ENCODE measurements around the gene TMEM232.

The TMEM232 gene

DNA sequence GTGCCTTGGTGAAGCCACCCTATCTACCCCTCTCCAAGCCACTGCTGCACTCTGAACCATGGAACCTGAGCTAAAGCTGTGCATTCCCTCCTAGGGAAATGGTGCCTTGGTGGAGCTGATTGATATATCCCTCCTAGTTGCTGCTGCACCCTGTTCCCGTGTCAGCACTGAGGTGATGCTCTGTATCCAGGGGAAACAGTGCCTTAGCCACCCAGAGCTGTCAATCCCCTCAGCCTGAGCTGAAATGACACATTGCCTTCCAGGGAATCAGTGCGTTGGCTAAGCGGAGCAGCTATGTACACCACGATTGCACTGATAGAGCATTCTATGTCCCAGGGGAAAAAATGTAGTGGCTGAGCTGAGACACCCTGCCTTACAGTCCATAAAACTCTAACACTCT lies 257.0 kb downstream of the TMEM232 start:
- H3K27ac Mint-ChIP-seq: no peak overlapping the region
- H3K9me3 Mint-ChIP-seq: peaks cover 18% of the 10 kb centered on the region

DNA sequence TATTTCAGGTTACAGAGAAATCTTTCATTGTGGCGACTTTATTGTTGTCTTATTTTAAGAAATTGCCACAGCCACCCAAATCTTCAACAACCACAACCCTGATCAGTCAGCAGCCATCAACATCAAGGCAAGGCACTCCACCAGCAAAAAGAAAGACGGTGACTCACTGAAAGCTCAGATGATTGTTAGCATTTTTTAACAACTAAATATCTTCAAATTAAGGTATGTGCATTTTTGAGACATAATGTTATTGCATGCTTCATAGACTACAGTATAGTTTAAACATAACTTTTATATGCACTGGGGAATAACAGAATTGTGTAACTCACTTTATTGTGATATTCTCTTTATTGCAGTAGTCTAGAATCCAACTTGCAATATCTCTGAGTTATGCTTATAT lies 263.4 kb downstream of the TMEM232 start:
- Mint-ChIP-seq H3K9me3 (no peaks in the 10 kb centered on the region), H3K4me3 (no peak overlapping the region), H3K27me3 (ENCODE audit: low read depth) (no peaks in the 10 kb centered on the region), H3K4me1 (no peaks in the 10 kb centered on the region), H3K27ac (no peak overlapping the region), H3K36me3 (ENCODE audit: low read depth) (no peaks in the 10 kb centered on the region)
- TF ChIP-seq, protein P1, sequence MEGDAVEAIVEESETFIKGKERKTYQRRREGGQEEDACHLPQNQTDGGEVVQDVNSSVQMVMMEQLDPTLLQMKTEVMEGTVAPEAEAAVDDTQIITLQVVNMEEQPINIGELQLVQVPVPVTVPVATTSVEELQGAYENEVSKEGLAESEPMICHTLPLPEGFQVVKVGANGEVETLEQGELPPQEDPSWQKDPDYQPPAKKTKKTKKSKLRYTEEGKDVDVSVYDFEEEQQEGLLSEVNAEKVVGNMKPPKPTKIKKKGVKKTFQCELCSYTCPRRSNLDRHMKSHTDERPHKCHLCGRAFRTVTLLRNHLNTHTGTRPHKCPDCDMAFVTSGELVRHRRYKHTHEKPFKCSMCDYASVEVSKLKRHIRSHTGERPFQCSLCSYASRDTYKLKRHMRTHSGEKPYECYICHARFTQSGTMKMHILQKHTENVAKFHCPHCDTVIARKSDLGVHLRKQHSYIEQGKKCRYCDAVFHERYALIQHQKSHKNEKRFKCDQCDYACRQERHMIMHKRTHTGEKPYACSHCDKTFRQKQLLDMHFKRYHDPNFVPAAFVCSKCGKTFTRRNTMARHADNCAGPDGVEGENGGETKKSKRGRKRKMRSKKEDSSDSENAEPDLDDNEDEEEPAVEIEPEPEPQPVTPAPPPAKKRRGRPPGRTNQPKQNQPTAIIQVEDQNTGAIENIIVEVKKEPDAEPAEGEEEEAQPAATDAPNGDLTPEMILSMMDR (IDR thresholded peaks at IDR 0.05; ENCODE audit: unreplicated experiment in 3 of 3): no peak

More for the DNA sequence above, 257.0 kb downstream of the TMEM232 start:
- no peak overlapping the region for H3K4me3 Mint-ChIP-seq
- no peaks in the 10 kb centered on the region for H3K36me3 Mint-ChIP-seq (ENCODE audit: low read depth)
- TF ChIP-seq, protein P1 (IDR thresholded peaks at IDR 0.05; ENCODE audit: unreplicated experiment in 3 of 3): no peak
- H3K4me1 Mint-ChIP-seq: no peaks in the 10 kb centered on the region
- H3K27me3 Mint-ChIP-seq (ENCODE audit: low read depth): no peaks in the 10 kb centered on the region

DNA sequence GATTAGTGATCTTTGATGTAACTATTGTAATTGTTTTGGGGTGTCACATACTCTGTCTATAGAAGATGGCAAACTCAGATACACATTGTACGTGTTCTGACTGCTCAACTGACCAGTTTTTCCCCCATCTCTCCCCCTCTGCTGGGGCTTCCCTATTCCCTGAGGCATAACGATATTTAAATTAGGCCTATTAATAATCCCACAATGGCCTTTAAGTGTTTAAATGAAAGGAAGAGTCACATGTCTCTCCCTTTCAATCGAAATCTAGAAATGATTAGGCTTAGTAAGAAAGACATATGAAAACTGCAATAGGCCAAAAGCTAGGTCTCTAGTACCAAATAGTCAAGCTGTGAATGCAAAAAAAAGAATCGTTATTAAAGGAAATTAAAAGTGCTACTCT lies 265.6 kb downstream of the TMEM232 start:
- Mint-ChIP-seq H3K4me3 (no peak overlapping the region), H3K4me1 (no peaks in the 10 kb centered on the region), H3K27ac (no peak overlapping the region), H3K9me3 (no peaks in the 10 kb centered on the region), H3K36me3 (ENCODE audit: low read depth) (no peaks in the 10 kb centered on the region), H3K27me3 (ENCODE audit: low read depth) (no peaks in the 10 kb centered on the region)
- TF ChIP-seq, protein P1 (IDR thresholded peaks at IDR 0.05; ENCODE audit: unreplicated experiment in 3 of 3): no peak

DNA sequence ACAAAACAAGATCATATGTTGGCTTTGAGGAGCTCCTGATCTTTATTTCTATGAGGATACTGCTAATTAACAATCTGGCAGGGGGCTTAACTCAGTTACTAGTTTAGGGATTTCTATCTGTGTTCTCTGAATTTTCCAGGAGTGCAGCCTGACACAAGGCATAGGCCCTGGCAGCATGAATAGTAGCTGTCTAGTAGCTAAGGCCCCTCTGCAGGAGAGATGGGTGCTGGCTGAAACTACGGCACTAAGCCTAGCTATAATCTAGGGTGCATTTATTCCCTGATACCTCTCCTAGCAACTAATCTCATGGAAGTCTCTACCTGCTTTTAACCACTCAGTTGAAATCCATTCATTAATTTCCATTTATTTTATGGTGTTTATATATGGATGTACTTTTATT lies 268.2 kb downstream of the TMEM232 start:
- H3K9me3 Mint-ChIP-seq: no peaks in the 10 kb centered on the region

DNA sequence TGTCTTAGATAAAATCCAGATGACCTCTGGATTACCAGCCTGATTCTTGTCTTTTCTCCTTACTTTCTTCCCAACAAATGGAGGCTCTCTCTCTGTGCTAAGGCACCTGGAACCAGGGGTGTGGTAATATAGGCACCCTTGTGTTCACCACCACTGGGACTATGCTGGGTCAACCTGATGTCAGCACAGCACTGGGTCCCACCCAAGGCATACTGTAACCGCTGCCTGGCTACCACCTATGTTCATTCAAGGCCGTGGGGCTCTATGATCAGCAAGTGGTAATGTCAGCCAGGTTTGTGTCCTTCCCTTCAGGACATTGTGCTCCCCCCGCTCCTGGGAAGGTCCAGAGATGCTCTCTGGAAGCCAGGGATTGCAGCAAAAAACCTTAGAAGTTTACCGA lies 283.6 kb downstream of the TMEM232 start:
- H3K4me3 Mint-ChIP-seq: no peak overlapping the region
- H3K27me3 Mint-ChIP-seq (ENCODE audit: low read depth): no peaks in the 10 kb centered on the region
- H3K9me3 Mint-ChIP-seq: no peaks in the 10 kb centered on the region
- H3K36me3 Mint-ChIP-seq (ENCODE audit: low read depth): no peaks in the 10 kb centered on the region
- TF ChIP-seq, protein P1 (IDR thresholded peaks at IDR 0.05; ENCODE audit: unreplicated experiment in 3 of 3): no peak
- H3K4me1 Mint-ChIP-seq: no peaks in the 10 kb centered on the region
- H3K27ac Mint-ChIP-seq: no peak overlapping the region

More for the DNA sequence above, 268.2 kb downstream of the TMEM232 start:
- H3K27me3 Mint-ChIP-seq (ENCODE audit: low read depth): no peaks in the 10 kb centered on the region
- H3K27ac Mint-ChIP-seq: no peak overlapping the region
- H3K36me3 Mint-ChIP-seq (ENCODE audit: low read depth): no peaks in the 10 kb centered on the region
- no peak overlapping the region for H3K4me3 Mint-ChIP-seq
- TF ChIP-seq, protein P1 (IDR thresholded peaks at IDR 0.05; ENCODE audit: unreplicated experiment in 3 of 3): no peak
- no peaks in the 10 kb centered on the region for H3K4me1 Mint-ChIP-seq

DNA sequence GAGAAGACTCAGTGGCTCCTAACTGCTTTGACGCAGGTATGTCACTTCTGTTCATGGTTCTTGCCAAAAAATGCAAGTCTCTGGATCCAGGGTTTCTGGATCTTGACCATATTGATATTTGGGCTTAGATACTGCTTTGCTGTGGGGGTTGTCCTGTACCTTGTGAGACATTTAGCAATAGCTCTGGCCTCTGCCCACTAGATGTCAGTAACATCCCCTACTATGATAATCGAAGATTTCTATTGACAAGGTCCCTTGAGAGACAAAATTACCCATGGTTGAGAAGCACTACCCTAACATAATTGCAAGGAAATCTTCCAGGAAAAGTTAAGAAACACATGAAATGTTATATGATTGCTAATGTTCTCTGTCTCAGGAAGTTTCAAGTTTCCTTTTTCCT lies 285.4 kb downstream of the TMEM232 start:
- Mint-ChIP-seq H3K27ac (no peak overlapping the region), H3K4me1 (no peaks in the 10 kb centered on the region), H3K9me3 (peaks cover 7% of the 10 kb centered on the region), H3K4me3 (no peak overlapping the region), H3K27me3 (ENCODE audit: low read depth) (no peaks in the 10 kb centered on the region), H3K36me3 (ENCODE audit: low read depth) (no peaks in the 10 kb centered on the region)
- TF ChIP-seq, protein P1 (IDR thresholded peaks at IDR 0.05; ENCODE audit: unreplicated experiment in 3 of 3): peak in 1 of 3 experiments; percentile 31

All from nephron (organoid).